ENCODE measurements around the gene ADO. TPM values are rescaled to one million over a fixed set of nuclear protein-coding genes. Genes with fewer than 3 reads are reported as not detected.

ADO gene
- total RNA-seq, 1 donor from 2014 or later: 29.0 TPM

DNA sequence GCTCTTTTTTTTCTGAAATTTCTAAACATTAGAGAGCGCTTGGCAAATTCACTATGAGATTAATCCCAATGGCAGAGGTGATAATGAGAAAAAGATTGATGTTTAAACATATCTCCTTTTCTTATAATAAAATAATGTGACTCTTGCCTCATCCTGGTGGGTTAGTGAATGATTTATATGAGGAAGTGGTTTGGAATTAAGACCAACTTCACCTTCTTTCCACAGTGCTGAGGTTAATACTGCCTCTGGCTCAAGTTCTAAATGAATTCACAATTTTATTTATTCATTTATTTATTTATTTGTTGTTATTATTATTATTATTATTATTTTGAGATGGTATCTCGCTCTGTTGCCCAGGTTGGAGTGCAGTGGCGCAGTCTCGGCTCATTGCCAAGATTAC is 40.5 kb upstream of the ADO start:
- no peak overlapping the region for H3K4me2 ChIP-seq (ENCODE audit: low read length)
- H4K20me1 ChIP-seq (ENCODE audit: insufficient read depth, low read length): no peaks in the 10 kb centered on the region
- DNase-seq (ENCODE audit: low read depth): no peak
- Mint-ChIP-seq H3K4me1 (ENCODE audit: low read depth, unreplicated experiment) (peaks cover 25% of the 10 kb centered on the region), H3K27me3 (ENCODE audit: low read depth, unreplicated experiment) (no peaks in the 10 kb centered on the region), H3K4me3 (ENCODE audit: unreplicated experiment) (no peak overlapping the region), H3K27ac (ENCODE audit: unreplicated experiment) (no peak overlapping the region), H3K9me3 (ENCODE audit: unreplicated experiment) (peaks cover 5% of the 10 kb centered on the region), H3K36me3 (ENCODE audit: low read depth, unreplicated experiment) (no peaks in the 10 kb centered on the region)
- H3K27ac ChIP-seq (ENCODE audit: low read depth, low read length): no peak overlapping the region
- no peaks in the 10 kb centered on the region for H3K36me3 ChIP-seq (ENCODE audit: insufficient read depth, low read length)
- H3K9me3 ChIP-seq (ENCODE audit: insufficient read depth, low read depth, low read length): no peaks in the 10 kb centered on the region
- H3K4me3 ChIP-seq (ENCODE audit: insufficient read depth, low read depth, low read length): no peak overlapping the region
- no peak overlapping the region for H3K9ac ChIP-seq (ENCODE audit: low read length)
- no peaks in the 10 kb centered on the region for H3K4me1 ChIP-seq (ENCODE audit: insufficient read depth, low read length)
- H3K79me2 ChIP-seq (ENCODE audit: insufficient read depth, low read length): no peaks in the 10 kb centered on the region
- FAIRE-seq: no peak
- TF ChIP-seq, protein P1, sequence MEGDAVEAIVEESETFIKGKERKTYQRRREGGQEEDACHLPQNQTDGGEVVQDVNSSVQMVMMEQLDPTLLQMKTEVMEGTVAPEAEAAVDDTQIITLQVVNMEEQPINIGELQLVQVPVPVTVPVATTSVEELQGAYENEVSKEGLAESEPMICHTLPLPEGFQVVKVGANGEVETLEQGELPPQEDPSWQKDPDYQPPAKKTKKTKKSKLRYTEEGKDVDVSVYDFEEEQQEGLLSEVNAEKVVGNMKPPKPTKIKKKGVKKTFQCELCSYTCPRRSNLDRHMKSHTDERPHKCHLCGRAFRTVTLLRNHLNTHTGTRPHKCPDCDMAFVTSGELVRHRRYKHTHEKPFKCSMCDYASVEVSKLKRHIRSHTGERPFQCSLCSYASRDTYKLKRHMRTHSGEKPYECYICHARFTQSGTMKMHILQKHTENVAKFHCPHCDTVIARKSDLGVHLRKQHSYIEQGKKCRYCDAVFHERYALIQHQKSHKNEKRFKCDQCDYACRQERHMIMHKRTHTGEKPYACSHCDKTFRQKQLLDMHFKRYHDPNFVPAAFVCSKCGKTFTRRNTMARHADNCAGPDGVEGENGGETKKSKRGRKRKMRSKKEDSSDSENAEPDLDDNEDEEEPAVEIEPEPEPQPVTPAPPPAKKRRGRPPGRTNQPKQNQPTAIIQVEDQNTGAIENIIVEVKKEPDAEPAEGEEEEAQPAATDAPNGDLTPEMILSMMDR (IDR thresholded peaks at IDR 0.05; ENCODE audit: insufficient read depth, low read depth, low read length): no peak
- TF ChIP-seq EZH2 (IDR thresholded peaks at IDR 0.05; ENCODE audit: insufficient read depth, low read length): no peak
- no peak overlapping the region for H2AFZ ChIP-seq (ENCODE audit: low read depth, low read length)
- peaks cover 3% of the 10 kb centered on the region for H3K27me3 ChIP-seq (ENCODE audit: insufficient read depth, low read length)

DNA sequence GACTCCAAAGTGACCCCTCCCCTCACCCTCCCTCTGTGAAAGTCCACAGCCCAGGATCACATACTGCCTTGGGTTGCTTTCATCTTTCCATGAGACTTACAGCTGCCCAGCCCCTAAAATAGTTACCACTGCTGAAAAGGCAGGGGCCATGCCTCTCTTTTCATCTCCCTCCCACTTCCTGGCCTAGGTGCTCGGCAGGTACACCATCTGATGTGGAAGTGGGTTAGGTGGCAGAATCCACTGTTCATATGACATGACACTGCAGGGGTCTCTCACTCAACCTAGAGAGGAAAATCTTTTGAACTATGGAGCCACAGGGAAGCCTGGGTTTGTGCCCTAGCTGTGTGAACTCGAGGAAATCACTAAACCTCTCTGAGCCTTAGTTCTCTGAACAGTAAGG is 38.8 kb upstream of the ADO start:
- H2AFZ ChIP-seq (ENCODE audit: low read depth, low read length): no peak overlapping the region
- H3K27me3 Mint-ChIP-seq (ENCODE audit: low read depth, unreplicated experiment): no peaks in the 10 kb centered on the region
- no peak overlapping the region for H3K27ac ChIP-seq (ENCODE audit: low read depth, low read length)
- TF ChIP-seq, protein P1 (IDR thresholded peaks at IDR 0.05; ENCODE audit: insufficient read depth, low read depth, low read length): no peak
- TF ChIP-seq EZH2 (IDR thresholded peaks at IDR 0.05; ENCODE audit: insufficient read depth, low read length): no peak
- H3K27me3 ChIP-seq (ENCODE audit: insufficient read depth, low read length): peaks cover 3% of the 10 kb centered on the region
- no peak overlapping the region for H3K4me3 ChIP-seq (ENCODE audit: insufficient read depth, low read depth, low read length)
- no peak for DNase-seq (ENCODE audit: low read depth)
- H3K4me1 Mint-ChIP-seq (ENCODE audit: low read depth, unreplicated experiment): peaks cover 33% of the 10 kb centered on the region
- H3K9me3 Mint-ChIP-seq (ENCODE audit: unreplicated experiment): peaks cover 5% of the 10 kb centered on the region
- H3K9me3 ChIP-seq (ENCODE audit: insufficient read depth, low read depth, low read length): no peaks in the 10 kb centered on the region
- FAIRE-seq: no peak
- H3K79me2 ChIP-seq (ENCODE audit: insufficient read depth, low read length): no peaks in the 10 kb centered on the region
- H3K4me3 Mint-ChIP-seq (ENCODE audit: unreplicated experiment): no peak overlapping the region
- no peak overlapping the region for H3K4me2 ChIP-seq (ENCODE audit: low read length)
- H3K27ac Mint-ChIP-seq (ENCODE audit: unreplicated experiment): no peak overlapping the region
- no peaks in the 10 kb centered on the region for H3K36me3 Mint-ChIP-seq (ENCODE audit: low read depth, unreplicated experiment)
- no peaks in the 10 kb centered on the region for H3K4me1 ChIP-seq (ENCODE audit: insufficient read depth, low read length)
- H4K20me1 ChIP-seq (ENCODE audit: insufficient read depth, low read length): no peaks in the 10 kb centered on the region
- H3K36me3 ChIP-seq (ENCODE audit: insufficient read depth, low read length): no peaks in the 10 kb centered on the region
- H3K9ac ChIP-seq (ENCODE audit: low read length): no peak overlapping the region

DNA sequence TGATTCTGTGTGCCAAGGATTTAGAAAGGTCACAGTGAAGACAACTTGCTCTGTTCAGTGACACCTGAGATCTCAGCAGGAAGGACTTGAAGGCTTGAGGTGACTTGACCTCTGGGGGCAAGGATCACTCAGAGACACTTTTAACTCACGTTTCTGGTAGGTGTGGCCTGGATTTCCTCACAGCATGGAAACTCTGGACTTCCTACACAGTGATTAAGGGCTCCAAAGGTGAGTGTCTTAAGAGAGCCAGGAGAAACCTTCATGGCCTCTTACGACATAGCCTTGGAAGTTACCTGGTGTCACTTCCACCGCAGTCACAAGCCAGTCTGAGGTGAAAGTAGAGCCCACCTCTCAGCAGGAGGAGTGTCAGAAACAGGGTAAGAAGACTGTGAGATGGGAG is 38.1 kb upstream of the ADO start:
- no peaks in the 10 kb centered on the region for H4K20me1 ChIP-seq (ENCODE audit: insufficient read depth, low read length)
- Mint-ChIP-seq H3K27me3 (ENCODE audit: low read depth, unreplicated experiment) (no peaks in the 10 kb centered on the region), H3K36me3 (ENCODE audit: low read depth, unreplicated experiment) (no peaks in the 10 kb centered on the region), H3K27ac (ENCODE audit: unreplicated experiment) (no peak overlapping the region), H3K9me3 (ENCODE audit: unreplicated experiment) (peaks cover 5% of the 10 kb centered on the region), H3K4me3 (ENCODE audit: unreplicated experiment) (no peak overlapping the region), H3K4me1 (ENCODE audit: low read depth, unreplicated experiment) (peaks cover 28% of the 10 kb centered on the region)
- H3K4me3 ChIP-seq (ENCODE audit: insufficient read depth, low read depth, low read length): no peak overlapping the region
- H3K9me3 ChIP-seq (ENCODE audit: insufficient read depth, low read depth, low read length): no peaks in the 10 kb centered on the region
- no peaks in the 10 kb centered on the region for H3K79me2 ChIP-seq (ENCODE audit: insufficient read depth, low read length)
- H3K4me2 ChIP-seq (ENCODE audit: low read length): no peak overlapping the region
- TF ChIP-seq EZH2 (IDR thresholded peaks at IDR 0.05; ENCODE audit: insufficient read depth, low read length): no peak
- TF ChIP-seq, protein P1 (IDR thresholded peaks at IDR 0.05; ENCODE audit: insufficient read depth, low read depth, low read length): no peak
- H3K4me1 ChIP-seq (ENCODE audit: insufficient read depth, low read length): no peaks in the 10 kb centered on the region
- no peaks in the 10 kb centered on the region for H3K36me3 ChIP-seq (ENCODE audit: insufficient read depth, low read length)
- DNase-seq (ENCODE audit: low read depth): no peak
- H3K27ac ChIP-seq (ENCODE audit: low read depth, low read length): no peak overlapping the region
- FAIRE-seq: no peak
- no peak overlapping the region for H3K9ac ChIP-seq (ENCODE audit: low read length)
- H2AFZ ChIP-seq (ENCODE audit: low read depth, low read length): no peak overlapping the region
- peaks cover 3% of the 10 kb centered on the region for H3K27me3 ChIP-seq (ENCODE audit: insufficient read depth, low read length)

Measured in astrocyte (in vitro differentiated cells and primary cell).